Mesendoderm (in vitro differentiated cells): ENCODE measurements around the gene SEMA7A.

Experiments used
- DNase-seq: peaks from one replicate; pipeline ENCODE4 v3.0.0; 2013
- H2AK5ac ChIP-seq: 2 replicates; pipeline ENCODE4 v1.6.1; 2013; ENCODE audit warnings: low read length, inconsistent platforms
- H2BK120ac ChIP-seq: 2 replicates; pipeline ENCODE4 v1.6.1; 2013; ENCODE audit warnings: low read depth, mild to moderate bottlenecking, low read length, moderate library complexity, mixed read lengths
- H2BK15ac ChIP-seq: replicated peaks from 2 replicates; pipeline ENCODE4 v1.6.1; 2013; ENCODE audit warnings: low read depth, mild to moderate bottlenecking, moderate library complexity
- H2BK5ac ChIP-seq: 2 replicates; pipeline ENCODE4 v1.6.1; 2013; ENCODE audit warnings: low read length, inconsistent platforms
- H3K18ac ChIP-seq: 2 replicates; pipeline ENCODE4 v1.6.1; 2013; ENCODE audit warnings: mild to moderate bottlenecking, low read length, mixed read lengths
- H3K23ac ChIP-seq: one replicate; pipeline ENCODE4 v1.6.1; 2013; ENCODE audit warnings: low read length
- H3K27ac ChIP-seq: 2 replicates; pipeline ENCODE4 v1.5.1; 2013; ENCODE audit warnings: low read depth, mild to moderate bottlenecking, inconsistent platforms, low read length, moderate library complexity
- H3K27me3 ChIP-seq: 2 replicates; pipeline ENCODE4 v1.6.1; 2013; ENCODE audit warnings: low read length, control low read depth, mild to moderate bottlenecking, inconsistent platforms; ENCODE audit not compliant: insufficient read depth, poor library complexity
- H3K36me3 ChIP-seq: 2 replicates; pipeline ENCODE4 v1.6.1; 2013; ENCODE audit warnings: low read length, inconsistent platforms; ENCODE audit not compliant: control insufficient read depth, insufficient read depth
- H3K4ac ChIP-seq: one replicate; pipeline ENCODE4 v1.6.1; 2013; ENCODE audit warnings: low read depth, mild to moderate bottlenecking, low read length, moderate library complexity
- H3K4me1 ChIP-seq: 2 replicates; pipeline ENCODE4 v1.6.1; 2013; ENCODE audit warnings: low read depth, low read length, inconsistent platforms; ENCODE audit not compliant: control insufficient read depth
- H3K4me2 ChIP-seq: 2 replicates; pipeline ENCODE4 v1.6.1; 2013; ENCODE audit warnings: low read length
- H3K4me3 ChIP-seq: 2 replicates; pipeline ENCODE4 v1.5.1; 2013; ENCODE audit warnings: mild to moderate bottlenecking, low read length
- H3K56ac ChIP-seq: one replicate; pipeline ENCODE4 v1.6.1; 2013; ENCODE audit warnings: low read length
- H3K79me1 ChIP-seq: 2 replicates; pipeline ENCODE4 v1.6.1; 2013; ENCODE audit warnings: low read length, inconsistent platforms
- H3K79me2 ChIP-seq: 2 replicates; pipeline ENCODE4 v1.6.1; 2013; ENCODE audit warnings: mild to moderate bottlenecking, low read length; ENCODE audit not compliant: control insufficient read depth, insufficient read depth
- H3K9ac ChIP-seq: 2 replicates; pipeline ENCODE4 v1.6.1; 2013; ENCODE audit warnings: low read length, inconsistent platforms
- H4K5ac ChIP-seq: one replicate; pipeline ENCODE4 v1.6.1; 2013; ENCODE audit warnings: low read length
- H4K8ac ChIP-seq: one replicate; pipeline ENCODE4 v1.6.1; 2013; ENCODE audit warnings: low read depth, mild to moderate bottlenecking, control low read depth, low read length, moderate library complexity
- WGBS: extraction: QIAGEN DNeasy Blood & Tissue Kit; methylation state at CpG from one replicate; pipeline ENCODE4 v1.1.7; 2013; ENCODE audit warnings: low lambda C conversion rate, missing lambda C conversion rate; ENCODE audit not compliant: insufficient coverage; ENCODE audit errors: extremely low coverage; 5-methylcytosine and 5-hydroxymethylcytosine counted together

SEMA7A gene

DNA sequence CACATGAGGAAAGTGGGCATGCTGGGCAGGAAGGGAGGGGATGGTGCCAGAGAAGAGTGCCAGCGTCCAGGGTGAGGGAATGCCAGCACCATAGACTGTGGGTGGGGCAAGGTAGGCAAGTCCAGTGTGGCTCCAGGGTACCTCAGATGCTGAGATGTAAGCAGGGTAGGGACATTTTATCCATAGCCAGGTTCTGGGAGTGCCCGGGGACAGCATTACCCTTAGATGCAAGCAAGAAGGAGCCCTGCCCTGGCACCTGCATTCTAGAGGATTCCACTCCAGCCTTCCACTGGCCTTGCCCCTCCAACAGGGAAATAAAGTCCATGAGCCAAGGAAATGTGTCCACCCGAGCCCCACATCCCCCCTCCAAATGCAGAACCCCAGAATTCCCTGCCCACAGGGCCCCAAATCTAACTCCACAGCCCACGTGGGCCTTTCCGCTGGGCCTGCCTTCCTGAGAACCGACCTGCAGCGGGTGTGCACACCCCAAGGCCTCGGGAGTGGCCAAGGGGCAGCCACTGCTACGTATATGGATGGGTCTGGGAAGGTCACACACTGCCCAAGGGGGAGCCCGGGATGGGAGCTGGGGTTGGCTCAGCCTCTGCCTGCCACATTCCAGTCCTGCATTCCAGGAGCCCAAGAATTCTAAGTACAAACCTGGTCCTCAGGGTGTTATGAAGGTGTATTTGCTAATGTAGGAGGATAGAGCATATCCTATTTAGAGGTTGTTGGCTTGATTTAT lies 46.0 kb downstream of the SEMA7A start:
- H3K79me2 ChIP-seq, result no peaks in the 10 kb centered on the region
- no peaks in the 10 kb centered on the region for H3K36me3 ChIP-seq

DNA sequence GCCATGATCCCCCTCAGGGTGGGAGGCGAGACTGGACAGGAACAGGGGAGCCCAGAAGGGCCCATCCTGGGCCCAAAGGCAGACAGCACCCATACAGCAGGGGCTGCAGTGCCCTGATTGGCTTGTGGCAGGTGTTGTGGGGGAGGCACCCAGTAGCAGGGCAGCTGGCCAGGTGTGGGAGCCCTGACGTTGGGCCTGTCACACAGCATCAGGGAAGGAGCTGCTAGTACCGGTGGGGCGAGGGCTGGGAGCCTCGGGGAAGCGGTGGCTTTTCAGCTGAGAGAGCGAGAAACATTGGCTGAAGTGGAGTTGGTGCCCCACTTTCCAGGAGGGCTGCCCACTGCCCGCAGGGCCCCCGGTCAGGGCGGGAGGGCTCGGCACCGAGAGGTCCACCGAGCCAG lies 46.6 kb downstream of the SEMA7A start:
- H2BK15ac ChIP-seq, result no peak overlapping the region
- H3K56ac ChIP-seq, result no peak overlapping the region
- no CpG with 5 or more reads among the region's 13 CpGs for WGBS
- H3K36me3 ChIP-seq, result no peaks in the 10 kb centered on the region
- H3K4ac ChIP-seq, result no peak overlapping the region
- no peaks in the 10 kb centered on the region for H3K79me1 ChIP-seq
- H3K4me1 ChIP-seq, result peaks cover 10% of the 10 kb centered on the region
- H3K18ac ChIP-seq, result no peak overlapping the region
- H3K4me3 ChIP-seq, result no peak overlapping the region
- no peak overlapping the region for H2BK120ac ChIP-seq
- no peak overlapping the region for H2AK5ac ChIP-seq
- no peak overlapping the region for H4K5ac ChIP-seq
- H3K9ac ChIP-seq, result no peak overlapping the region
- no peak for DNase-seq
- no peak overlapping the region for H4K8ac ChIP-seq
- H3K27me3 ChIP-seq, result no peaks in the 10 kb centered on the region
- no peak overlapping the region for H3K27ac ChIP-seq
- no peak overlapping the region for H3K4me2 ChIP-seq
- no peak overlapping the region for H3K23ac ChIP-seq
- no peaks in the 10 kb centered on the region for H3K79me2 ChIP-seq
- no peak overlapping the region for H2BK5ac ChIP-seq

More for the DNA sequence above, 46.0 kb downstream of the SEMA7A start:
- Histone ChIP-seq H3K4ac (no peak overlapping the region), H4K8ac (no peak overlapping the region), H3K27me3 (no peaks in the 10 kb centered on the region), H4K5ac (no peak overlapping the region), H2BK120ac (no peak overlapping the region), H3K56ac (no peak overlapping the region), H2BK15ac (no peak overlapping the region), H3K18ac (no peak overlapping the region), H3K4me1 (peaks cover 10% of the 10 kb centered on the region), H3K9ac (no peak overlapping the region), H3K4me2 (no peak overlapping the region), H3K79me1 (no peaks in the 10 kb centered on the region), H3K4me3 (no peak overlapping the region), H2BK5ac (no peak overlapping the region), H2AK5ac (no peak overlapping the region), H3K23ac (no peak overlapping the region), H3K27ac (no peak overlapping the region)
- WGBS, result no CpG with 5 or more reads among the region's 10 CpGs
- peak; percentile 34 for DNase-seq

DNA sequence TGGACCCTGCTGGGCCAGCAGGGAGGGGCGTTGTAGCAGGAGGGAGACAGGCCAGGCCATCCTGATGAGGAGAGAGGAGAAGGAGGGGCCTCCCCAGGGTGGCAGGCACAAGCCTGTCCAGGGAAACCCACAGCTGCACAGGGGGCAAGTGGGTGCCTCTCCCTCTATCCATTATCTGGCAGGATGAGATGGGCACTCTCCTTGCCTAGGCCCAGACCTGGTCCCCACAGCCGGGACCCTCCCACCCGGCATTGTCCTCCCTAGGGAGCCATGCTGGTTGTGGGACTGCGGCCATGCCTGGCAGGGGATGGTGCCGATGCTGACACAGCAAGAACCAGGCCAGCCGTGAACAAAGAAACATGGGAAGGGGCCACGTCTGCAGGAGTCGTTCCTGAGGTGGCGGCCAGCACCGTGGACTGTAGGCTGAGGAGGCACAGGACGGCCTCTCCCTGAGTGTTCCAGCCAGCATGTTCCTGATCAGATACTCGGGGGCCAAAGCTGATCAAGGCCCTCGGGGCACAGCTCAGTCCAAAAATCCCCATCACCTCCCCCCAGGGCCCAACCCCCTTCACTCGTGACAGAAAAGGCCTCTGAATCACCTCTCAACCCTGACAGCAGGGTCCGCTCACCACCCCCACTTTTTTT lies 47.1 kb downstream of the SEMA7A start:
- Histone ChIP-seq H3K18ac (no peak overlapping the region), H3K27me3 (no peaks in the 10 kb centered on the region), H2BK15ac (no peak overlapping the region), H2AK5ac (no peak overlapping the region), H3K79me1 (no peaks in the 10 kb centered on the region), H3K79me2 (no peaks in the 10 kb centered on the region), H3K4ac (no peak overlapping the region), H3K4me3 (no peak overlapping the region), H3K56ac (peak overlapping the region; percentile 28), H3K27ac (no peak overlapping the region), H3K9ac (no peak overlapping the region), H2BK120ac (no peak overlapping the region), H2BK5ac (no peak overlapping the region), H4K8ac (no peak overlapping the region), H3K4me2 (no peak overlapping the region), H4K5ac (no peak overlapping the region), H3K23ac (no peak overlapping the region), H3K36me3 (no peaks in the 10 kb centered on the region), H3K4me1 (peaks cover 10% of the 10 kb centered on the region)
- no CpG with 5 or more reads among the region's 15 CpGs for WGBS
- no peak for DNase-seq

DNA sequence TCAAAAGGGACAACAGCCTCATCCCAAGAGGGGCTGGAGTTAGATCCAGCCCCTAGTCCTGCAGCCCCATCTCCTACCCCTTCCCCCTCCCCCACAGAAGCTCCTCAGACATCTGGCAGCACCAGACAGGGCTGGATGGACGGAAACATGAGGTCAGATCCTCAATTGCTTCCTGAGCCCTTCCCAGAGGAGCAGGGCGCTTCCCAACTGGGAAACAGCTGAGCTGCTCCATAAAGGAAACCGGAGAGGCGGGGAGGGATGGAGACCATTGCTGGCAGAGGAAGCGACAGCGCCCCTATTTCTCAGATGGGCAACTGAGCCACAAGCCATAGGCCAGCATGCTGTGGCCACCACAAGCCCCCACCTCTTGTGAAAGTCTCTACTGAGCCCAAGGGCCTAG lies 48.0 kb downstream of the SEMA7A start:
- Histone ChIP-seq H3K4me1 (peaks cover 10% of the 10 kb centered on the region), H3K4ac (no peak overlapping the region), H2BK5ac (no peak overlapping the region), H3K27ac (no peak overlapping the region), H3K9ac (no peak overlapping the region), H3K27me3 (no peaks in the 10 kb centered on the region), H3K56ac (peak overlapping the region; percentile 46), H2BK15ac (no peak overlapping the region), H3K79me1 (no peaks in the 10 kb centered on the region), H3K23ac (no peak overlapping the region), H2BK120ac (no peak overlapping the region), H3K4me2 (no peak overlapping the region), H3K79me2 (no peaks in the 10 kb centered on the region), H4K8ac (no peak overlapping the region), H4K5ac (no peak overlapping the region), H2AK5ac (no peak overlapping the region), H3K36me3 (no peaks in the 10 kb centered on the region), H3K4me3 (no peak overlapping the region), H3K18ac (no peak overlapping the region)
- DNase-seq, result no peak
- WGBS, result no CpG with 5 or more reads among the region's 6 CpGs

DNA sequence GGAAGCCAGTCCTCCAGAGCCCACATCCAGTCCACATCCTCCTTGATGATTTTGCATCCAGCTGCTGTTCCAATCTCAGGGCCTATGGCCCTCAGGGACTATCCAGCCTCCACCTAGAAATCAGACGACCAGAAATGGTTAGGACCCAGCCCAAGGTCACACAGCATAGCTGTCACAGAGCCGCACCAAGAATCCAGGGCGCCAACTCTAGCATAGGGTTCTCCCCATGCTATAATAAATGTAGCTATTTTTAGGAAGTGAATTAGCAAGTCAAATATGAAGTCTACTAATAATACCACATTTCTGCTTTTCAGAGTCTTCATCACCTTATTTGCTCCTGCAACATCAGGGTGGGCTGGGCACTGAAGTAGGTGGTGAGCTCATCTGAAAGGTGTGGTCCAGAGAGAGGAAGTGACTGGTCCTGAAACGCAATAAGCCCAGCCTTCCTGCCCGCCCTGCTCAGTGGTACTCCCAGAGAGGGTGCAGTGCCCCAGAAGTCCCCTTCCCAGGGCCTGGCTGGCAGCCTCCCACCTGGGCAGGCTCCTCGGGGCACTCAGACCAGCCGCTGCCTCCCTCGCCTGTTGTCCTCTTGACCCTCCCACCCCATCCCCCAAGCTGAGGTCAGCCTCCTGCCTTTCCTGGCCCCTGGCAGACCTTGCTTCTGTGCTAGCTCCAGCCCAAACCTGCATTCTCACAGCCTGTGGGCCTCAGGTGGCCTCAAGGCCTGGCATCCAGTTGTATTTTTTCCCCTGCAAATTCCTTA lies 48.7 kb downstream of the SEMA7A start:
- no peak overlapping the region for H4K5ac ChIP-seq
- no peak overlapping the region for H3K4me3 ChIP-seq
- no peak overlapping the region for H3K18ac ChIP-seq
- H3K4me1 ChIP-seq, result peaks cover 10% of the 10 kb centered on the region
- H2BK15ac ChIP-seq, result no peak overlapping the region
- DNase-seq, result peak; percentile 32
- H3K56ac ChIP-seq, result peak overlapping the region; percentile 46
- no peak overlapping the region for H3K9ac ChIP-seq
- H3K4me2 ChIP-seq, result no peak overlapping the region
- no peak overlapping the region for H3K27ac ChIP-seq
- H3K36me3 ChIP-seq, result no peaks in the 10 kb centered on the region
- no peak overlapping the region for H3K4ac ChIP-seq
- H3K23ac ChIP-seq, result no peak overlapping the region
- no peaks in the 10 kb centered on the region for H3K79me2 ChIP-seq
- no peak overlapping the region for H2AK5ac ChIP-seq
- no peaks in the 10 kb centered on the region for H3K27me3 ChIP-seq
- H2BK120ac ChIP-seq, result no peak overlapping the region
- no peak overlapping the region for H2BK5ac ChIP-seq
- no peak overlapping the region for H4K8ac ChIP-seq
- WGBS, result no CpG with 5 or more reads among the region's 8 CpGs
- H3K79me1 ChIP-seq, result no peaks in the 10 kb centered on the region
